ENCODE results near the gene NHERF2.
A peak's percentile ranks its signal among the peaks of the same experiment; 100 is the strongest.

Gene NHERF2

GRCh38 chr16:2040787-2041522 lies 14.3 kb downstream of the NHERF2 start:
- peak; percentile 52 for DNase-seq (ENCODE audit: low spot score)

DNA sequence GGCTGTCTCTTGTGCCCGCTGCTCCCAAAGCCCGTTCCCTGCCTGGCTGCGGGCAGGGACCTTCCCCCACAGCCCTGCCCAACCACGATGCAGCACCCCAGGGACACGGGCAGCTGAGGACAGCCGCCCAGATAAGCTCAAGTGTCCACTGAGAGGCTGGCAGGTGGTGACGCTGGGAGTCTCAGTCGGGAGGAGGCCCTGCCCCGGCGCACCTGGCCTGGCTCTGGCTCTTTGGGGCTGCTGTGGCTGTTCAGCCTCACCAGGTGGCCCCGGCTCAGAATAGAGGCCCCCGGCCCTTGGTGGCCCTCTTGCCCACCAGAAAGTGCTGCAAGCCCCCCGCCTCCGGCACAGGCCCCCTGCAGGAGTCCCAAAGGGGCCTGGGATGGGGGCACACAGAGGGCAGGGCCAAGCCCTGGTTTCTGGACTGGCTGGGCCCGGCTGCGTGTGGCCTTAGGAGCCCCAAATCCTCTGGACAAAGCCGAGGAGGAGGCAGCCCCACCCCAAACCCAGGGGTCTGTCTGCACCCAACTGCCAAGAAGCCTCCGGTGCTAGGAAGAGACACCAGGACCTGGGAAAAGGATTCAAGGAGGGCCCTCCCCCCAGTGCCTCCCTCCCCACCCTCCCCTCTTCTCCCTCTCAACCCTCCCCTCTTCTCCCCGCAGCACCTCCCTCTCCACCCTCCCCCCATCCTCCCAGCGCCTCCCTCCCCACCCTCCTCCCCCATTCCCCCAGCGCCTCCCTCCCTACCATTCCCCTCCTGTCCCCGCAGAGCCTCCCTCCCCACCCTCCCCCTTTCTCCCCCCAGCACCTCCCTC lies 15.7 kb downstream of the NHERF2 start:
- no peak for DNase-seq (ENCODE audit: low spot score)

GRCh38 chr16:2042986-2043666 lies 16.4 kb downstream of the NHERF2 start:
- DNase-seq (ENCODE audit: low spot score), result no peak

- peak; percentile 37 for DNase-seq (ENCODE audit: low spot score)
These were observed 17.2 kb downstream of the NHERF2 start for GRCh38 chr16:2043667-2044451.

DNA sequence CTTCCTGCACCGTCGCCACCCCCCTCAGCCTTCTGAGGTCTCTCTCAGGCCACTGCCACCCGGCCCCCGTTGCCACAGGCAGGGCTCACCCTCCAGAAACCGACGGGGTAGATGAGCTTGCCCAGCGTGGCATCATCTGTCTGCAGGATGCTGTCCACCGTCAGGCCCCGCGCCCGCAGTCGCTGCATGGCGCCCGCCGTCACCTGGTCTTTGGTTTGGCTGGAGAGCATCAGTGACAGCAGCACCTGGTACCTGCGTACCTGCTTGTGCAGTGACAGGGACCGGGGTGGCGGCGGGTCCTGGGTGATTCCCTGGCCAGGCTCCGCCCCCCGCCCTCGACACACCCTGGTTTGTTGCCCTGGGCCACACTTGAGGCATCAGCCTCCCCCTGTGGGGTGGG lies 17.8 kb downstream of the NHERF2 start:
- DNase-seq (ENCODE audit: low spot score), result no peak

DNA sequence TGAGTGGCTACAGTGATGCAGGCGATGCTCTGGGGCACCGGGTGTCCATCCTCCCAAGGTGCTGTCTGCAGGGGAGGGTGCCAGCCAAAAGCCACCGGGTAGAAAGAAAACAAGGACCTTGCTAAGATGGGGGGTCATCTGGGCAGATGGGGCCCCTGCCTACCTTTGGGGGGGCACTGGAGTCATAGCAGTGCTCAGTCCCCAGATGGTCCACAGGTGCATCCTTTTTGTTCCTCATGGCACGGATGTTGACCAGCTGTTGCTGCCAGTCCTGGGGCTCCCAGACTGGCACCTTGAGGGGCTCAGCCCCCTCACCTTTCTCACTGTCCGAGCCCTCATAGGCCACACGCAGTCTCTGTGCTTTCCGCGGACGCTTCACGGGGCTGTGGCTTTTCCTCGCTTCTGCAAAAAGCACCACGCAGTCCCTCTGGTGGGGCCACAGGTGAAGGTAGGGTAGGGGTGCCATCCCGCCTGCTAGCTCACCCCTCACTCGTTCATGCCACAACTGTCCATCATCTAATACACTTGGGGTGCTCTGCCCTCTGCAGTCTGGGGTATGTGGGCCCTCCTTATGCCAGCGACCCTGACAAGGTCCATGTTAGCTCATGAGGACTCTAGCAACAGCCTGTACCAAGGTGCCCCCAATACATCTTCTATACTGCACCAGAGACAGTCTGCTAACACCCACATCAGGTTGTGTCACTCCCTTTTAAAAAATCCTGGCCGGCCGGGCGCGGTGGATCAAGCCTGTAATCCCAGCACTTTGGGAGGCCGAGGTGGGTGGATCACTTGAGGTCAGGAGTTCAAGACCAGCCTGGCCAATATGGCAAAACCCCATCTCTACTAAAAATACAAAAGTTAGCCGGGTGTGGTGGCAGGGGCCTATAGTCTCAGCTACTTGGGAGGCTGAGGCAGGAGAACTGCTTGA lies 19.5 kb downstream of the NHERF2 start:
- no peak for DNase-seq (ENCODE audit: low spot score)

DNA sequence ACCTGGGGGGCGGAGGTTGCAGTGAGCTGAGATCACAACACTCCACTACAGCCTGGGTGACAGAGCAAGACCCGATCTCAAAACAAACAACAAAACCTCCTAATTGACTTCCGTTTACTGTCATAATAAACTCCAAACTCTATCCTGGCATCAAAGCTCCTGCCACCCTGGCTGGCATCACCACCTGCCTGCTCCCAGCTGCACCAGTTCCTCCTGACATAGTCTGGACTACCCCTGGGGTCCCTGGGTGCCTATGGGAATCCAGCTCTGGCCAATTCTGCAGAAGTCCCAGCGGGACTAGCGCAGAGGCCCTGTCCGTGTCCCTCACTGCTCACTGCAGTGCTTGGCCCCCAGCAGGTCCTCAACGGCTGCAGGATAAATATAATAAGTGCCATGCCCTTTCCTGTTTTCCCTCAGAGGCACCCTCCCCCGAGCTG lies 20.2 kb downstream of the NHERF2 start:
- no peak for DNase-seq (ENCODE audit: low spot score)

GRCh38 chr16:2047330-2048115 lies 20.8 kb downstream of the NHERF2 start, which contains the start of the genes NTHL1 and TSC2:
Gene NTHL1, minus strand, starts transcription at chr16:2047834. Its CDS starts 11 bp downstream, at chr16:2047823.
Gene TSC2, plus strand, starts transcription at chr16:2047985. Its CDS starts 631 bp downstream, at chr16:2048616.
- DNase-seq (ENCODE audit: low spot score), result peak; percentile 96

- DNase-seq (ENCODE audit: low spot score), result no peak
These were observed 21.4 kb downstream of the NHERF2 start for GRCh38 chr16:2048116-2048543.

- DNase-seq (ENCODE audit: low spot score), result no peak
These were observed 26.5 kb downstream of the NHERF2 start for GRCh38 chr16:2053211-2053610.

GRCh38 chr16:2053897-2054296 lies 27.2 kb downstream of the NHERF2 start:
- DNase-seq (ENCODE audit: low spot score), result no peak

GRCh38 chr16:2054543-2055245 lies 28.0 kb downstream of the NHERF2 start:
- DNase-seq (ENCODE audit: low spot score), result no peak

DNA sequence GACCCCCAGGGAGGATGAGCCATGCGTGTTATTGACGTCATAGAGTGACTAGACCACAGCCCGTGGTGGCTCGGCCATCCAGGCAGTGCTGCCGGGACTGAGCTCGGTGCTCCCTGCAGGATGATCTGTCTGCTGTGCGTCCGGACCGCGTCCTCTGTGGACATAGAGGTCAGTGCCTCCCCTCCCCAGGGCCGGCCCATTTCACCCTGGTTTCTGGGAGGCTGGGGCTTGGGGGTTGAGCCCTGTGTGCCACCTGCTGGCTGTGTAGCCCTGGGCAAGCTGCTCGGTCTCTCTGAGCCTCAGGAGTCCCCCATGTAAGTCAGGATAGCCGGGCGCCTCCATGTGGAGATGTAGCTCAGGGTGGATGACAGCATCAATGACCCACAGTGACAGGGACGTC lies 29.4 kb downstream of the NHERF2 start:
- no peak for DNase-seq (ENCODE audit: low spot score)

DNA sequence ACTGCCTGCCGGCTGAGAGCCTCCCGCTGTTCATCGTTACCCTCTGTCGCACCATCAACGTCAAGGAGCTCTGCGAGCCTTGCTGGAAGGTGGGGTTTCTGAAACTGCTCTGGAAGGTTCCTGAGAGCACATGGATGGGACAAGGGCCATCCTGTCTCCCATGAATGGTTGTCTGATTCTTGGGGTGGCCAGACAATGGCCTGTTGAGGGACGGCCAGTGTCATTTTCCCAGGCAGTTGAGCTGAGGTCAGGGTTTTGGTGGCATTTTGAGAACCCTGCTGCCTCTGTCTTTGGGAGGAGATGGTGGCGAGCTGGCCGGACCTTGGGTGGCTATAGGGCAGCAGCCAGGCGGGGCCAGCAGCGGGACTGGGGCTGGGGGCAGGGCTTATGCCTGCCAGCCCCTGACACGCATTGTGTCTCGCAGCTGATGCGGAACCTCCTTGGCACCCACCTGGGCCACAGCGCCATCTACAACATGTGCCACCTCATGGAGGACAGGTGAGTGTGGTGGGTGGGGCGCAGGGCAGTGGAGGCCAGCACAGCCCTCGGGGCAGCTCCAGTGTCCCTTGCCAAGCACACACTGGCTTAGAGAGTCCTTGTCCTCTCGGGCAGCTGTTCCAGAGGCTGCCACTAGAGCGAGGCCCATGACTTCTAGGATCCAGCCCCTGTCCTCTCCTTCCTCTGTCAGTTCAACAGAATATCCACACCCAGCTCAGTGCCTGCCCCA lies 30.1 kb downstream of the NHERF2 start:
- no peak for DNase-seq (ENCODE audit: low spot score)

- DNase-seq (ENCODE audit: low spot score), result no peak
These were observed 30.7 kb downstream of the NHERF2 start for GRCh38 chr16:2057438-2057837.

DNA sequence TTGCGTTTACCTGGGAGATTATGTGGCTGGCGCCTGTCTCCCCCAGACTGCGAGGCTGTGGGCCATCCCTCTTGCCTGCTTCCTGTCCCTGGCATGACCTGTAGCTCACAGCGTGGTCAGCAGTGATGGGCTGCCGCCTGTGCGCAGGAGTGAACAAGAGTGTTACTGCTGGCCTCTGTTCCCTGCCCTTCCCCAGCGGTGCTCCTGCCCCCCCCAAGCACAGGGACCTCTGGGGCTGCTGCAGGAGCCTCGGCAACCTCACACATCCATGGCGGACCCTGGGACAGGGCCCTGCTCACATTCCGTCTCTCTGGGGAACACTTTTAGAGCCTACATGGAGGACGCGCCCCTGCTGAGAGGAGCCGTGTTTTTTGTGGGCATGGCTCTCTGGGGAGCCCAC lies 31.7 kb downstream of the NHERF2 start:
- no peak for DNase-seq (ENCODE audit: low spot score)

DNA sequence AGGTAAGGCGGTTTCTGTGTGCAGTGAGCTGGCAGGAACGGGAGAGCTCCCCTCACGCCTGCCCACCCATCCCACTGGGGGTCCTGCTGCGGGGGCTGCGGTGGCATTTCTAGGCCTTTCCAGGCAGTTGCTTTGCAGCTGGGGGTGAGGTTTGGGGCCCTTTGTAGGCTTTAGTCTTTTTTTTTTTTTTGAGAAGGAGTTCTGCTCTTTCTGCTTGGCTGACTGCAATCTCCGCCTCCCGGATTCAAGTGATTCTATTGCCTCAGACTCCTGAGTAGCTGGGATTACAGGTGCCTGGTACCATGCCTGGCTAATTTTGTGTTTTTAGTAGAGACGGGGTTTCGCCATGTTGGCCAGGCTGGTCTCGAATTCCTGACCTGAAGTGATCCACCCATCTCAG lies 32.2 kb downstream of the NHERF2 start:
- no peak for DNase-seq (ENCODE audit: low spot score)

DNA sequence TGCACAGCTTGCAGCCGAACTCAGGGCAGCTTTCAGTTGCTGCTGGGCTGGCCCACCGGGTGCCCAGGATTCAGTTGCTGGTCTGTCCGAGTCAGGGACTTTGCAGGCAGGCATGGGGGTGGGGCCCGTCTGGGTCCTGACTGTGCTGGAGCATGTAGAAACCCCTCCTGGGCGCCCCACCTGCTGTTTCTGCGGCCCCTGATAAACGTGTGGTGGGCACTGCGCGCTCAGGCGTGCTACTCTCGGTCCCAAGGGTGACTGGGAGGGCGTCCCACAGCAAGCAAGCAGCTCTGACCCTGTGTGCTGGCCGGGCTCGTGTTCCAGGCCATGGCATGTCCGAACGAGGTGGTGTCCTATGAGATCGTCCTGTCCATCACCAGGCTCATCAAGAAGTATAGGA lies 33.6 kb downstream of the NHERF2 start:
- no peak for DNase-seq (ENCODE audit: low spot score)
